Measurements from ENCODE around the gene UNC45B.
"Not testable (repeated sequence)": the region's sequence is repeated elsewhere in the genome, so short reads cannot be mapped to it uniquely, and the experiment has no call there.

The UNC45B gene

DNA sequence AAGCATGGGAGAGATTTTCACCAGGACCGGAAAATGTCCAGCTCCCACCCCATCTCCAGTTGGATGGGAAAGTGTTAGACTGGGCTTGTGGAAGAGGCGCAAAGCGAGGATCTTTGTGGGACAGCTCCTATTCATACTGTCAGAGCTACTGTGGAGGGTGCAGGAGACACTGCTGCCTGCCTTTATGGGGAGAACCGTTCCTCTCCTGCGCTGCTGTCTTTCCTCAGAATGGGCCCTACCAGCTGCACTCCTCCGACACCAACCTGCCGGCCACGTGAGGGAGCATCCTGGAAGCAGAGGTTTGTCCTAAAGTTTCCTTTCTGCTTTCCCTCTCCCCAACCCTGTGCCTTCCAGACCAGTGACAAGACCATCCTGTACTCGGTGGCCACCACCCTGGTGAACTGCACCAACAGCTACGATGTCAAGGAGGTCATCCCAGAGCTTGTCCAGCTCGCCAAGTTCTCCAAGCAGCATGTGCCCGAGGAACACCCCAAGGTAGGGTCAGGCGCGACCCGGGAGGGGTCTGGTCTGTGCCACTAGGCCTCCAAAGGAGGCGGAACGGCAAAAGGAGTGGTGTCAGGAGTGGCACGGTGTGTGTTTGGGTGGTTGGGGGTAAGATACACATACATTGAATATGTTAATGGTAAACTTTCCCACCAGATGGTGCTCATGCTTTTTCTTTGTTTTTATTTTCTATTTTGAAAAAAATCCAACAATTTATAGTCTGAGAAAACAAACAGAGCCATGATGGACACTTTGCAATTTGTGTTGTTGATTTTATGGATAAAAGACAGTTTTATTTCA is 23.6 kb downstream of the UNC45B start:
- no peak for DNase-seq

DNA sequence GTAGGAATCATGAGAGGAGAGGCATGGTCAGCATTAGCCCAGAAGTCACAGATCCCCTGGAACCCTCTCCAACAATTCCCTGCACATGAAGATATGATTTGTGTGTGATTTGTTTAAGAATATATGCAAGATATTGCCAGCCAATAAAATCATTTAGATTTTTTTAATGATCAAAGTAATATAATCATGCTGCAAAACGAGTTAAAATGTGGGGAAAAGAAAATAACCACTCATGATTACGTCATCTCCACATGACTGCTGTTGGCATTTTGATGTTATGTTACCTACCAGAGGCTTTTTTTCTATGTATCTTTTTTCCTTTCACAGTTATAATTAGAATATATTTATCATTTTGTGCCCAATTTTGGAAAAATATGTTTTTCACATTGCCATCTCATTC is 24.2 kb downstream of the UNC45B start:
- no peak for DNase-seq

DNA sequence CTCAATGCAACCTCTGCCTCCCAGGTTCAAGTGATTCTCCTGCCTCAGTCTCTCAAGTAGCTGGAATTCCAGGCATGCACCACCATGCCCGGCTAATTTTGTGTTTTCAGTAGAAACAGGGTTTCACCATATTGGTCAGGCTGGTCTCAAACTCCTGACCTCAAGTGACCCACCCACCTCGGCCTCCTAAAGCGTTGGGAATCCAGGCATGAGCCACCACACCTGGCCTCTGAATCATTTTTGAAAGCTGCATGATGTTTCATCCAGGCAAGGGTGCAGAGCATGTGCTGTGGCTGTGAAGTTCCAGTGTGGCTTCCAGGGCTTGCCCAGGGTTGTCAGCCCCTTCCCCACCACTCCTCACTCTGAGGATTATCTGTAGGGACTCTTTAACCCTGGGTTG is 24.7 kb downstream of the UNC45B start:
- not testable (repeated sequence) for DNase-seq

- DNase-seq, result no peak
Observed at GRCh38 chr17:35174835-35175334, 27.3 kb downstream of the UNC45B start.

DNA sequence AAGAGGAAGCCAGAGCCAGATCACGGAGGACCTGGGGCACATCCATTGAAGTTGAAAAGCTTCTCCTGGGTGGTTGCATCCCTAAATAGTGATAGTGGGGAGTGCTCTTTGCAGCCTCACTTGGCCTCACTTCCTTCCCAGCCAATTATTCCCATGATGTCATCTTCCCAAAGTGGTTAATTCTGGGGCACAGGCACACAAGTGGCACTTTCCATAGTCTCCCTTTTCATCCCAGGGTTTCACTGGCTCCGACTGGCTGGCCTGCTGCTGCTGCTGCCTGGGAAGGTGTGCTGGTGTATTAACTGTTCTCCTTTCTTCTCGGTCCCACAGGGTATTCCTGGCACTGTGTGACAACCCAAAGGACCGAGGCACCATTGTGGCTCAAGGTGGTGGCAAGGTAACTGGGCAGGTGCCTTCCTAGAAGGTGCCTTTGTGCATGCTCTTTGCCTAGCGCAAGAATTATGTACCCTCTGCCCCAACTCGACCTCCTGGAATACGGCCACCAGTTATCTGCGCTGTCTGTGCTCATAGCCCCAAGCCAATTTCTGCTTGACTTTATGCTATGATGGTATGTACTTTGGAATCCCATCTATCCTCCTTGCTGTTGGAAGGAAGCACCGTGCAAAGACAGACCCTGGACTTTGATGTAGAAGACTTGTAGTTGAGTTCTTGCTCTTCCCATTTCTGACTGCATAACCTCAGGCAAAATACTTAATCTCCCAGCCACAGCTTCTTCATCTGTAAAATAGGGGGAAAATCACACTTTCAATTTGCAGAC is 28.2 kb downstream of the UNC45B start:
- no peak for DNase-seq

GRCh38 chr17:35176897-35177296 is 29.3 kb downstream of the UNC45B start:
- DNase-seq, result no peak

DNA sequence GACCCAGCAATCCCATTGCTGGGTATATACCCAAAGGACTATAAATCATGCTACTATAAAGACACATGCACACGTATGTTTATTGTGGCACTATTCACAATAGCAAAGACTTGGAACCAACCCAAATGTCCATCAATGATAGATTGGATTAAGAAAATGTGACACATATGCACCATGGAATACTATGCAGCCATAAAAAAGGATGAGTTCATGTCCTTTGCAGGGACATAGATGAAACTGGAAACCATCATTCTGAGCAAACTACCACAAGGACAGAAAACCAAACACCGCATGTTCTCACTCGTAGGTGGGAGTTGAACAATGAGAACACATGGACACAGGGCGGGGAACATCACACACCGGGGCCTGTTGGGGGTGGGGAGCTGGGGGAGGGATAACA is 31.8 kb downstream of the UNC45B start:
- DNase-seq, result not testable (repeated sequence)

DNA sequence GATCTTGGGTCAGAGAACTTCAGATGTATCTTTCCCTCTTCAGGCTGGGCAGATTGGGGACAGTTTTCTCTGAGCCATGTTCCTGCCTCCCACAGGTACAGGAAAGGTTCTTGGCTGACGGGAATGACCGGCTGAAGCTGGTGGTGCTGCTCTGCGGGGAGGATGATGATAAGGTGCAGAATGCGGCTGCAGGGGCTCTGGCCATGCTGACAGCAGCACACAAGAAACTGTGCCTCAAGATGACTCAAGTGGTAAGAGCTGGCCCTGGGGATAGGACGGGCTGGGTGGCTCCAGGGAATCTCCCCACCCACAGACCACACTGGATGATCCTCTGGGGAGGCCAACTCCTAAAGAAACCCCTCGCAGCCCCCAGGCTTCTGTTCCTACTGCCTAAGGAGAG is 35.7 kb downstream of the UNC45B start:
- DNase-seq, result no peak

DNA sequence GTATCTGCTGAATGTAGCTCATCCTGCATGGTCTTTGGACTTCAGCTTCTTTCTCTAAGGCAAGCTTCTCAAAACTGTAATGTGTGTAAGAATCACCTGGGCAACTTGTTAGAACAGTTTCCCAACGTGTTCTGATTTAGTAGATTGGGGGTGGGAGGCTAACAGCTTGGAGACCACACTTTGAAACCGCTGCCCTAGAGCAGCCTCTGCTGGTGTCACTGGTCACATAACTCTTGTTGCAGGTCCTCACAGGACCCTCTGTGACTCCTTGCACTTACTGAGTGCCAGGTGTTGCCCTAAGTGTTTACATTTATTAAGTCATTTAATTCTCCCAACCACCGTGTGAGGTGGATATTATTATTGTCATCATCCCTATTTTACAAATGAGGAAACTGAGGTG is 36.7 kb downstream of the UNC45B start:
- no peak for DNase-seq

GRCh38 chr17:35185849-35186248 is 38.2 kb downstream of the UNC45B start:
- DNase-seq, result no peak

GRCh38 chr17:35187481-35187880 is 39.9 kb downstream of the UNC45B start:
- no peak for DNase-seq

GRCh38 chr17:35188111-35188510 is 40.5 kb downstream of the UNC45B start:
- no peak for DNase-seq

DNA sequence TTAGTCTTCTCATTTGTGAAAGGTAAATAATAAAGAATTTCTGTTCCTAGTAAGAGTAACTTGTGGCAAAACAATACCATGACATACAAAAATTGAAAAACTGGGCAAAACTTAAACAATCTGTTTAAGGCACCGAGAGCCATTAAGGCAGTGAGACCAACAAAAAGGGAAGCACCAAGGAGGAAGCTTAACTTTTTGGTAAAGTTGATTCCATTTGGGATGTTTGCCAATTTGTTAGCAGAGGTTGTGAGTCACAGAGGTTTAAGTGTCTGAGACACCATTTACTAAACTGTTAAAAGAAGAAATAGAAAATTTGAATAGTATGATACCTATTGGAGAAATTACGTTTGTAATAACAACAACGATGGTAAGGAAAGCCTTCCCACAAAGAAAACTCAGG is 41.7 kb downstream of the UNC45B start:
- no peak for DNase-seq

GRCh38 chr17:35191001-35191695 is 43.5 kb downstream of the UNC45B start:
- no peak for DNase-seq

DNA sequence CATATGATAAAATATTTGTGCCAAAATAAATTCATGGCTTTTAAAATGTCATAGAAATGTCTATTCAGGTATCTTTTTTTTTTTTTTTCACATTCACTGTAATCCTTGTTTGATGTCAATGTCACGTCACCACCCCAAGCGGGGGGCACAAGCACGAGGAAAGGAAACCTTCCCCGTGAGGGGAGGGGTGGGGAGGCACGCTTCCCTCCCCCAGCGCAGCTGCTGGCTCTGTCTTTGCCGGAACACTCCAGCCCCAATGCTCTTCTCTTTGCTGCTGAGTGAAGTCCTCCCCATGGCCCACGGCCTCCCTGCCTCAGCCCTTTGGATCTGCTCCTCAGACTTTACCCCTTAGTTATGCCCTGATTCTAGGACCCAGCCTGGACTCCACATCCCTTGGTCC is 45.1 kb downstream of the UNC45B start:
- no peak for DNase-seq

DNA sequence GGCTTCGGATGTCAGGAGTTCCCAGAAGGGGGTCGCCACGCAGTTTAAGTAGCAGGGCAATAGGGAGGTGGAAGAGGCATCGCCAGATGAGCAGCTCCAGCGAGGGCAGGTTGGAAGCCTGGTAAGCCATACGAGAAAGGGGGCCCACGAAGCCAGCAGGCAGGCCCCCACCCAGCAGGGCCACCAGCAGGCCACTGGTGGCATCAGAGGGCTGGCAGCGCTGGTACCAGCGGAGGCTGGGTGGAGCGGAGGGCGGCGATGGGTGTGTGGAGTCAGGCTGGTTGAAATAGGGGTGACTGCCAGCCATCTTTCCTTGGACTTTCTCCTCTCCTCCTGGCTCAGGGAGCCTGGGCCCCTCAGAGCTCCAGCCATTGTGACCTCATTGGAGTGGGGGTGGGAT is 46.4 kb downstream of the UNC45B start, which contains the start of gene SLC35G3:
TSS of gene SLC35G3 (minus strand) at position 393 of the 400 bp plus-strand sequence. CDS start at position 307, 86 bp downstream.
- DNase-seq, result not testable (repeated sequence)

DNA sequence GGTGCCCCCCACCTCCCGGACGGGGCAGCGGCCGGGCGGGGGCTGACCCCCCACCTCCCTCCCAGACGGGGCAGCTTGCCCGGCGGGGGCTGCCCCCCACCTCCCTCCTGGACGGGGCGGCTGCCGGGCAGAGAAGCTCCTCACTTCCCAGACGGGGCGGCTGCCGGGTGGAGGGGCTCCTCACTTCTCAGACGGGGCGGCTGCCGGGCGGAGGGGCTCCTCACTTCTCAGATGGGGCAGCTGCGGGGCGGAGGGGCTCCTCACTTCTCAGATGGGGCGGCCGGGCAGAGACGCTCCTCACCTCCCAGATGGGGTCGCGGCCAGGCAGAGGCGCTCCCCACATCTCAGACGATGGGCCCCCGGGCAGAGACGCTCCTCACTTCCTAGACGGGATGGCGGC is 47.4 kb downstream of the UNC45B start:
- DNase-seq, result not testable (repeated sequence)

DNA sequence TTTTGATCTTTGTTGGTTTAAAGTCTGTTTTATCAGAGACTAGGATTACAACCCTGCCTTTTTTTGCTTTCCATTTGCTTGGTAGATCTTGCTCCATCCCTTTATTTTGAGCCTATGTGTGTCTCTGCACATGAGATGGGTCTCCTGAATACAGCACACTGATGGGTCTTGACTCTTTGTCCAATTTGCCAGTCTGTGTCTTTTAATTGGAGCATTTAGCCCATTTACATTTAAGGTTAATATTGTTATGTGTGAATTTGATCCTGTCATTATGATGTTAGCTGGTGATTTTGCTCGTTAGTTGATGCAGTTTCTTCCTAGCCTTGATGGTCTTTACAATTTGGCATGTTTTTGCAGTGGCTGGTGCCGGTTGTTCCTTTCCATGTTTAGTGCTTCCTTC is 55.0 kb downstream of the UNC45B start:
- DNase-seq, result not testable (repeated sequence)

- no peak for DNase-seq
Observed at GRCh38 chr17:35210741-35211140, 63.1 kb downstream of the UNC45B start.

DNA sequence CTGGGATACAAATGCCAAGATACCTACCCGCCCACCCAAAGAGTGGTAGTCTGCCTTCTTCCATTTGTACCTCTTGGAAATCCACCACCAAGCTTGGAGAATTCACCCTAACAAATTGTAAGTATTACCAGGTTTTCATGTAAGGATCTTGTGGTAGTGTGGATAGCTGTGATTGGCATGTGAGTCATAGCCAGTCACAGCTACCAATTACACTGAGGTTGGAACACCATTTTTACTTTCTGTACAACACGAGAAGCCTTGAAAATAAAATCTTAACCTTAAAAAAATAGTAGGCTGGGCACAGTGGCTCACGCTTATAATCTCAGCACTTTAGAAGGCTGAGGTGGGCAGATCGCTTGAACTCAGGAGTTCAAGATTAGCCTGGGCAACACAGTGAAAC is 65.1 kb downstream of the UNC45B start:
- no peak for DNase-seq

DNA sequence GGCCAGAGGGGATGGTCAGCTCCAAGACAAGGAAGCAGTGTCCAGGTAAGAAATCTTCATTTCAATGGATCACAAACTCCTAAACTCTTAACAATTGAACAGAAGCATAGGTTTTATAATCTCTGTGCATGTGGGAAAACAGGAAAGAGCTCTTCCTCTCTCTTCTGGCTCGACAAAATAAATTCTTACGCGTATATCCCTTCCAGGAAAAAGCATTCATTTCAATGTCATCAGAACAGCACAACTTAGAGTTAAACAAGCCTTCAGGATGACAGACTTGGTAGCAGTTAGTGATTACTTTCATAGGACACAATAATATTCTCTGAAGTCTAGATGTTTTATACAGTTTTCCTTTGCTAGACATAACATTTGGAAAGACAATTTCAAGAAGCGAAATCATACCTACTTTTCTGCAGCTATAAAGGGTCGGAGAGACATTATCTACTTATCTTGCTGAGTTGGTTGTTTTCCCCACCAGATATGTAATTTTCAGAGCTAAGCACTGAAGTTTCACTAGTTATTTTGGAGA is 65.9 kb downstream of the UNC45B start:
- no peak for DNase-seq

- no peak for DNase-seq
Observed at GRCh38 chr17:35214192-35214591, 66.6 kb downstream of the UNC45B start.

- peak; percentile 49 for DNase-seq
Observed at GRCh38 chr17:35214631-35215273, 67.1 kb downstream of the UNC45B start.
